Stimulated activated CD4-positive, alpha-beta T cell treated with anti-CD3 and anti-CD28 coated beads, Interleukin-1b, Interleukin-23, amount 100 ng/mL, for 48 hours (primary cell): ENCODE data around the gene UTF1.

ENCODE experiments used
- DNase-seq: peaks from one replicate; pipeline ENCODE4 v3.0.0-alpha.2; 2020

UTF1 gene, protein sequence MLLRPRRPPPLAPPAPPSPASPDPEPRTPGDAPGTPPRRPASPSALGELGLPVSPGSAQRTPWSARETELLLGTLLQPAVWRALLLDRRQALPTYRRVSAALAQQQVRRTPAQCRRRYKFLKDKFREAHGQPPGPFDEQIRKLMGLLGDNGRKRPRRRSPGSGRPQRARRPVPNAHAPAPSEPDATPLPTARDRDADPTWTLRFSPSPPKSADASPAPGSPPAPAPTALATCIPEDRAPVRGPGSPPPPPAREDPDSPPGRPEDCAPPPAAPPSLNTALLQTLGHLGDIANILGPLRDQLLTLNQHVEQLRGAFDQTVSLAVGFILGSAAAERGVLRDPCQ

DNA sequence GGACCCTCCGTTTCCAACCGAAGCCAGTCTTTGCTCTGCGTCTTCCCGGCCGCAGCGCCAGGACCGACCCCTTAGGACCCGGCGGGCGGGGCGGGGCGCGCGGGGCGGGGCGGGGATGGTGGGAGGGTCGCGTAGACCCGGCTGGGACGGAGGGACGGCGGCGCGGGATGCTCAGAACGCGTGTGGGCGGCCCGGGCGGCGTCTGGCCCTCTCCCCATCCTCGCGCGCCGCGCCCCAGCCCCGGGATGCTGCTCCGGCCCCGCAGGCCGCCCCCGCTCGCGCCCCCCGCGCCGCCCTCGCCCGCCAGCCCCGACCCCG, at the start of gene UTF1:
UTF1 (plus strand) TSS at position 174 of the 318 bp plus-strand sequence; CDS start at position 246, 72 bp downstream.
- no peak for DNase-seq

DNA sequence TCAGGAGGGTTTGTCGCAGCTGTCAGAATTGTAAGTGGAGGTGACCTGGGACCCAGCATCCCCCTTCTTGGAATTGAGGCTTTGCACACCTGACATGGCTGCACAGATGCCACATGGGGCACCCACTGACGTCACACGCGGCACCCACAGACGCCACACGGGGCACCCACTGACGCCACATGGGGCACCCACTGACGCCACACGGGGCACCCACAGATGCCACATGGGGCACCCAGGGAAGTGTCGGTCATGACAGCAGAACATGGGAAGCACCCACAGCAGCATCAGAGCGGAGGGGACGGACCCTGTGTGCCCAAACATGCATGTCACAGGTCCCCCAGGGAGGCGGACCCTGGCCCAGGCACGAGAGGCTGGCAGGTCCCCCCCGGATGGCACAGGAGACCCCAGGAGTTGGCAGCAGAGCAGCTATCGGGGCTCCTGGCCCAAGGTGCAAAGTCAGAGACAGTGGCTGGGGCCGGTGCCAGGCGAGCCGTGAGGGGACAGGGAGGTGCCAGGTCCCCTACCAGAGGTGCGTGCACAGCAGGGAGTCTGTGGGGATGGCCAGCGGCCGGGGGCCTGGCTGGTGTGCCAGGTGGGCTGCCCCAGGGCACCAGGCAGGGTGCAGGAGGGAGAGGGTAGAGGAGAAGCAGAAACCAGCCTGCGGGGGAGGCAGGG, 48.9 kb upstream of the UTF1 start:
- DNase-seq = no peak

DNA sequence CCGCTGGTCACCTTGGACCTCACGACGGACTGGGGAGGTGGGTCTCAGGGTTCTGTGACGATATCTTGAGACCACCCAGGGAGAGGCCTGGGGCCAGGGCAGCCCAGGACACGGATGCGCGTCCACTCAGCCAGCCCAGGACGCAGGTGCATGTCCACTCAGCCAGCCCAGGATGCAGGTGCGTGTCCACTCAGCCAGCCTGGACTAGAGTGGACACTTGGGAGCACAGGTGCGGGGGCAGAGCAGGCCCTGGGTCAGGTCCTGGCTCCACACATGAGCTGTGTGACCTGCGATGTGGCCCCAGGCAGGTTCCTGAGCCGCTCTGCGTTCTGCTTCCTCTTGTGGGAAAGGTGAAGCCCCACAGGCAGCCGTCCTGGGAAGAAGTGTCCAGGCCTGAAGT, 47.8 kb upstream of the UTF1 start:
- DNase-seq = no peak

DNA sequence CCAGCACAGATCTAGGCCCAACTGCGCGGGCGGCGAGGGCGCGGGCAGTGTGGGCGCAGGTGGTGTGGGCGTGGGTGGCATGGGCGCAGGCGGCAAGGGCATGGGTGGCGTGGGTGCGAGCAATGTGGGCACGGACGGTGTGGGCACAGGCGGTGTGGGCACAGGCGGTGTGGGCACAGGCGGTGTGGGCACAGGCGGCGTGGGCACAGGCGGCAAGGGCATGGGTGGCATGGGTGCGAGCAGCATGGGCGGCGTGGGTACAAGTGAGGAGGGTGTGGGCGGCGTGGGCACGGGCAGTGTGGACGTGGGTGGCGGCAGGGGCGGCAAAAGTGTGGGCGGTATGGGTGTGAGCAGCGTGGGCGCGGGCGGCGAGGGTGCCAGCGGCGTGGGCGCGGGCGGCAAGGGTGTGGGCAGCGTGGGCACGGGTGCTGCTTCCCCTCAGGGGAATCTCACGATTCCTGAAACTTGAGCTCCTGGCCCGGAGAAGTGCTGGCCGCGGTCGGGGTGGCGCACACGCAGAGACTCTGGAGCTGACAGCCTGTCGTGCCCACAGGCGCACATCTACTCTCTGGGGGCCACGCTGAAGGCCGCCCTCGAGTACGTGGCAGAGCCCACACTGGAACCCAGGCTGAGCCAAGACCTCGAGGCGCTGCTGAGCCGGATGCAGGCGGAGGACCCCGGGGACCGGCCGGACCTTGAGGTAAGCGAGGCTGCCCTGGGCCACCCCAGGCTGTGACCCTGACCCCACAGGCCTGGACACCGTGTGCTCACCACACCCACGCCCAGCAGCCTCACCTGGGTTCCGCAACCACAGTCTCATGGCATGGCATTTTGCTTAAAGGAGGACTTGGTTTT, 47.0 kb upstream of the UTF1 start:
- DNase-seq = no peak

DNA sequence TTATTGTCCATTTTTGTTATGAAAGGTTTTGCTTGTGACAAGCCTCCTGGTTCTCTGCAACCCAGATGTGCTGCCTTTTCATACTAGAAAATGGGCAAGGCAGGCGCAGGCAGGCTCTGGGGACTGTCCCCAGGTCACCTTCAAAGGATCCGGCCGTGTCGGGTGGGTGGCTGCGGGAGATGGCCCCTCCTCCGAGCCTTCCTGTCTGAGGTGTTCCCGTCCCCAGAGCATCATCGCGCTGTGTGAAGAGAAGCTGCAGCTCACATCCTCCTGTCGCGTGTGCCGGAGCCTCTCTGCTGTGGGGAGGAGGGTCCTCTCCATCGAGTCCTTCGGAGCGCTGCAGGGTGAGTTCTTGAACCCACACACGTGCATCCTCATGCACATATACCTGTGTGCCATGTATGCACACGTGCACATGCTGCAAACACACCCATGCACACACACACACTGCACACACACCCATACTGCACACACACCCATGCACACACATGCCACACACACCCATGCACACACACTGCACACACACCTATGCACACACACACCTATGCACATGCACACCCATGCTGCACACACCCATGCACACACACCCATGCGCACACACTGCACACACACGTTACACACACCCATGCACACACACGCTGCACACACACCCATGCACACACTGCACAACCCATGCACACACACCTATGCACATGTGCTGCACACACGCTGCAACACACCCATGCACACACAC, 46.2 kb upstream of the UTF1 start:
- no peak for DNase-seq

DNA sequence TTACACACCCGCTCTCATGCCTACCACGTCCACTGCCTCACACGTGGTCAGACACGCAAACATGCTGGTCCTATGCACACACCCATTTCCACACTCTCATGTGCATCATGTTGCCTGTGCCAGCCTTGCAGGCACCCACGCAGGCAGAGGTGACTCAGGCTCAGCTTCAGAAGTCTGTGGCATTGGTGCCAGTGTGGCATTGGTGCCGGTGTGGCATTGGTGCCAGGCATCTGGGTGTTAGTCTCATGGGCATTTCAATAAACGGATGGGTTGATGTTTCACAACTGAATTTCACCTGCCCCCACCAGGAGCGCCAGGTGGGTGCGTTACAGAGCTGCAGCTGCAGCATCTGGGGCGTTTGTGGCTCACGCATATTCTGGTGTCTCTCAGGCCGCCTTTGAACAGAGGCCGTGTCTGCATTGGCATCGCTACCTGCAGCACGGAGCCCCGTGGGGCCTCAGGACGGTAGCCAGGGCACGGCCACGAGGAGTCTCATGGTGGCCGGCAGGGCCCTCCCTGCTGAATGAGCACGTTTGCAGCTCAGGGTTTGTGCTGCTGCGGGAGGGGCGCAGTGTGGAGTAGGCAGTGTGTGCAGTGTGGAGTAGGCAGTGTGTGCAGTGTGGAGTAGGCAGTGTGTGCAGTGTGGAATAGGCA, 45.3 kb upstream of the UTF1 start:
- no peak for DNase-seq

DNA sequence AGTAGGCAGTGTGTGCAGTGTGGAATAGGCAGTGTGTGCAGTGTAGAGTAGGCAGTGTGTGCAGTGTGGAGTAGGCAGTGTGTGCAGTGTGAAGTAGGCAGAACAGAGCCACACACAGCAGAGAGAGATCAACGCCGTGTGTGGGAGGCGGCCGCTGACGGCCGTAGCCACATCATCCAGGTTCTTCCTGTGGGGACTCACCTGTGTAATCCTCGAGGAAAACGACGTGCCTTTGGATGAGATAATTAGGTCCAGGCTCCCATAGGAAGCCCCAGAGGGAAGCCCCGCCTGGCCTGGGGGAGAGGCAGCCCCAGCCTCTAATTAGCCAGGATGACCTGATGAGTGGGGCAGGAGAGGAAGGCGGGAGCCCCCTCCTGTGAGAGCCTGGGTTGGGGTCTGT, 44.6 kb upstream of the UTF1 start:
- no peak for DNase-seq

DNA sequence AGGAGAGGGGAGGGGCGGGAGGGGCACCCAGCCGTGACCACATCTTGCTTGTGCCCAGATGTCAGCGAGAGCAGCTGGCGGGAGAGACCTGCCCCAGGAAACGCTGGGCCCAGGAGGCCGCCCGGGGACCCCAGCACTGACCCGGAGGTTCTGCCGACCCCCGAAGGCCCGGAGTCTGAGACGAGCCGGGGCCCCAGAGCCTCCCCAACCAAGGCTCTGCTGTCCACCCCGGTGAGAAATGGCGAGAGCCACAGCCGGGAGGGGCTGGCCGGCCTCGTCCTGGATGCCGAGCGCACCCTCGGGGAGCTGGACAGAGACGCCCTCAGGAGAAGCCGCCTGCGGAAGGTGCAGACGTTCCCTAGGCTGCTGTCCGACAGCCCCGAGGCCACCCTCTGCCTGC, 44.1 kb upstream of the UTF1 start:
- DNase-seq = no peak

DNA sequence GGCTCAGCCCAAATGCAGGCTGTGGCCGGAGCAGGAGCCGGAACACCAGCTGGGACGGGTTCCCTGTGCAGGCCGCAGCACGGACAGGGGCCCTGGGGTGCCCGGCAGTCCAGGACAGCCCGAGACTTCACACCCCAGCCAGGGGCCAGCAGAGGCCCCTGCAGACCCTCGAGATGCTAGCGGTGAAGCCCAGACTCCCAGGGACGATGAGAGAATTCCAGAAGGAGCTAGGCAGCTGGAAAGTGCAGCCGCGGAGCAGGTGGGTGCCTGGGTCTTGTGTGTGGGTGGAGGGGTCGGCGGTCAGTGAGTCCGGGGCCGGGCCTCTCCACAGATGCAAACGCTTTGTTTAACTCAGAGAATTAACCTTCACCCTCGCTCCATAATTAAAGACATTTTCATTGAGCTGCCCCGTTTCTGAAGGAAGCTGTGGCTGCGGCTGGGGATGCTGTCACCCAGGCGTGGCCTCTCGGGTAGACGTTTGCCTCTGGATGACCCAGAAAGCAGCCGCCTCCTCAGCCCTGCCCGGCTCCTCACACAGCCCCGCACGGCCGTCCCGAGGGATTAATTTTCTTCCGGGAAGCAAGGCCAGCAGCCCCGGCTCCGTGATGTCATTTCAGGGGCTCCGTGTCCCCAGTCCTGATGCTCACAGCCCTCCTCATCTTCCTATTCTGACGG, 43.5 kb upstream of the UTF1 start:
- no peak for DNase-seq

DNA sequence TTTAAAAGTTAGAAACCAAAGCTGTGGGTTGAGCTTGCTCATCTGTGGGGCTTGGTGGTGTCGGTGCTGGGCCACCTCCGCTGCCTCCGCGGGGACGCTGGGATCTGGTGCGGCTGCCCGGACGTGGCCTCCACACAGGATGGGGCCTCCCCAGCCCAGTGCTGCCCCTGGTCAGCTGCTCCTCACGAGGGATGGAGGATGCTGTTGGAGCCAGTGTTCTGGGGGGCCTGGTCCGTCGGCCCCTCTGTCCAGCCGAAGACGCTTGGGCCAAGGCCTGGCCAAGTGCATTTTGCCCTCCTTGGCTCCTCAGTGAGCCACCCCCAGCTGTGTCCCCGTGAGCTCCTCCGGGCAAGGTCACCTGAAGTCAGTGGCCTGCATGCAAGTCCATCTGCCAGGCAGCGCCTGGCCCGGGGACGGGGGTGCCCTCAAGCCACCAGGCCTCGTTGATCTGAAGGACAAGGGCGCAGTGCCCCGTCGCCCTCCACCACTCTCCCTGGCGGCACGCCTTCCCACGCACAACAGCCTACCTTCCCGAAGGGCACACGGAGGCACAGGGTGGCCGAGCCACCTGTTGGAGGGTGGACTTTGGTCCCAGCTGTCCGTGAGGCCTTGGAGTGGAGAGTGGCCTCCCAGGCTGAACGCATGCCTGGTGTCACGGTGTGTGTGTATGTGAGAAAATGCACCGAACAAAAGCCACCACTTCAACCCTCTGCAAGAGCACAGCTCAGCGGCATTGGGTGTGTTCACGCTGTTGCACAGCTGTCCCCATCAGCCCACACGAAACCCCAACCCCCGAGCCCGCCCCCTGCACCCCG, 42.7 kb upstream of the UTF1 start:
- no peak for DNase-seq

DNA sequence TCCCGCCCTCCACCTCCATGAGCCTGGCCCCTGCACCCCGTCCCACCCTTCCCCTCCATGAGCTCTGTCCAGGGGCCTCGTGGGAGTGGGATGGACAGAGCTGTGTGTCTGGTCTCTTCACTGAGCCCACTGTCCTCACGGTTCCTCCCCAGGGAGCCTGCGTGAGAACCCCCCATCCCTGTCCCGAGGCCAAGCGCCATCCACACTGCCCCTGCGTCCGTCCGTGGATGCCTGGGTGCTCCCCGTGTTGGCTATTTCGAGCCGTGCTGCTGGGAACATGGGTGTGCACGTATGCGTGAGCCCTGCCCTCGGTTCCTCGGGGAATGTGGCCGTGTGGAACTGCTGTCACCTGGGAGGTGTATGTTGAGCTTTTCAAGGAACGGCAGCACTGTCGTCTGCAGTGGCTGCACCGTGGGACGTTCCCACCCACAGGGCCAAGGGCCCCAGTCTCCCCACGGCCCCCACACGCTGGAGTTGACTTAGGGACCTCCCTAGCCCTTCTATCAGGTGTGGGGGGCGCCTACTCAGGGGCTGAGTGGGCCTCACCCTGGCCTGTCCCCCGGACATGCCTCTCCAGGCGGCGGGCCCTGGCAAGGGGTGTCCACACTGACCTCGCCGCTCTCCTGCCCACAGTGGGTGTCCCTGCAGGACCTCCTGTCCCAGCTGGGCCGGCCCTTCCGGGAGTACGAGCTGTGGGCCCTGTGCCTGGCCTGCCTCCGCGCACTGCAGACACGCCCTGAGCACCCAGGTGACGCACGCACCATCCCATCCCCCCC, 41.9 kb upstream of the UTF1 start:
- no peak for DNase-seq

DNA sequence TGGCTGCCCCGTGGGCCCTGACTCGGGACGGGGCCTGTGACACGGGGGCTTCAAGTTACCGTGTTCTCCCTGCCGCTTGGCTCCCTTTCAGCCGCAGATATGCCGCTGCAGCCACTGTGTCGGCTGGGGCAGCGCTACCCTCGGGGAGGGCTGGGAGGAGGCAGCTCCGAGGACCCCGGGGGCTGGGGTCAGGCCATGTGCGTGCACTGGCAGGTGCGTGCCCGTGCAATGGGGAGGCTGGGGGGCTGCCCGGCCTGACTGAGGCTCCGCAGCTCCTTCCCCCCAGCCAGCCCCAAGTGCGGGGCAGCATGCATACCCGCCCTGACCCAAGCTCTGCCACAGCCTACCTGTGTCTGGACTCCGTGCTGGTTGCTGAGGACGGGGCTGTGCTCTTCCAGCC, 40.8 kb upstream of the UTF1 start:
- DNase-seq = no peak

DNA sequence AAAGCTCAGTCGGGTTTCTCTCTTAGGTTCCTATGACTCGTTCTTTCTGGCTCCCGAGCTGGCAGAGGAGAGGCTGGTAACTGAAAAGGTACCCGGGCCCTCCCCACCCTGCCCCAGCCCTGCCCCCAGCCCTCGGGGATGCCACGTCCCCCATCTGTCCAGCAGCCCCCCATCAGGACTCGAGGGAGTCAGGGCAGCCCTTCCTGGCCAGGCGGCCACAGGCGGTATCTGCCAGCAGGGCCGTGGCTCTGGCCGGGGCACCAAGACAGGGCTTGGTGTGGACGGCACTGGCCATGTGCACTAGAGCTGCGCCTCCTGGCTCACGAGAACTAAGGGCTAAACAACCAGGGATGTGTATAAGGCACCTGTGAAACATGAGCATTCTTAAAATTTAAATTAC, 40.3 kb upstream of the UTF1 start:
- no peak for DNase-seq

DNA sequence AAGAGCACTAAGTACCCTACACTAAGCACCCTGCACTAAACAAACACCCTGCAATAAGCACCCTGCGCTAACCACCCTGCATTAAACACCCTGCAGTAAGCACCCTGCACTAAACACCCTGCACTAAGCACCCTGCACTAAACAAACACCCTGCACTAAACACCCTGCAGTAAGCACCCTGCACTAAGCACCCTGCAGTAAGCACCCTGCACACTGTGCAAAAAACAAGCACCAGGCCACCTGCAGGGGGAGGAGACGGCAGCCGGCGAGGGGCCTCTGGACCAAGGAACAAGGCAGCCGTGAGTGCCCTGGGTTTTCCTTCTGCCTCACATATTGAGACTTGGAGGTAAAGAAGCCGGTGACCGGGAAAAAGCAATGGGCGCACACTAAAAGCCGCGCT, 39.8 kb upstream of the UTF1 start:
- no peak for DNase-seq

DNA sequence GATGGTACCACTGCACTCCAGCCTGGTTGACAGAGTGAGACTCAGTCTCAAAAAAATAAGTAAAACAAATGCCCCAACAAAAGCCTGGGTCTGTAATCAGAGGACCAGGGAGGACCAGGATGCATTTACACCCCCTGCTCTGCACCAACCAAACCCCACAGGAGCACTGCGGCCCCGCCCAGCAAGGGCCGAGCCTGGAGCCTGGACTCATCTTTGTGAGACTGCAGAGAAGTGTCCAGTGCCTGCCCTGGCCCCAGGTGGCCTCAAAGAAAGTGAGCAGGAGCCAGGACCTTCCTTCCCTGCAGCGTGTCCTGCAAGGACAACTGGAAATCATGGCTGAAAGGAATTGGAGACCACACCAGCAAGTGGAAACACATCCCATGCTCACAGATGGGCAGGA, 38.4 kb upstream of the UTF1 start:
- no peak for DNase-seq

DNA sequence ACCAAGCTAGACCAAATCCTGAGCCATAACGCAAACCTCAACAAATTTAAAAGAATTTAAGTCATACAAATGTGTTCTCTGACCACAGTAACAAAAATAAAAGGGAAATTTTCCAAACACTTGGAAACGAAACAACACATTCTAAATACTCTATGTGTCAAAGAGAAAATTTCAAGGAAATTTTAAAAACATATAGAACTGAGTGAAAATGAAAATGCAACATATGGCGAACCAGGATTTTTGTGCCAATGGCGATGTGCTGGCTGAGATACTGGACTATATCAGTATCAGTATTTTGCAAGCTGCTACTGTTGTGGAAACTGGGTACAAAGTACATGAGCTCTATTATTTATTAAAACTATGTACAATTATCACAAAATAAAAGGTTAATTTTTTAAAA, 35.9 kb upstream of the UTF1 start:
- no peak for DNase-seq

DNA sequence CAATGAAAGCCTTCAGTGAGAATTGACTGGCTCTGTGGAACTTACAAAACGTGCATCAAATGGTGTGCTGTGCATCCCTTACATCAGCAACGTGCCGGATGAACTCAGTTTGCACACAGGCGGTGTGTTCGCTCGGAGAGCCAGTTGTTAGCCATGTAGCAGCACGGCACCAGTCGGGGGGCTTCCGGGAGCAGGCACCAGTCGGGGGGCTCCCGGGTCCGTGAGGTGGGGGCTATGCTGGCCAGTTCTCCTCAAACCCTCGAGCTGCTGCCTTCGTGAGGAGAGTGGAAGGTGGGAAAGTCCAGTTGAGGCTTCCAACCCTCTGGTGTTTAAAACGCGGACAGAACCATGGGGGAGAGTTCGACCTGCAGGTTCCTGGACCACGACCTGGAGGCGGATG, 34.9 kb upstream of the UTF1 start:
- DNase-seq = no peak

DNA sequence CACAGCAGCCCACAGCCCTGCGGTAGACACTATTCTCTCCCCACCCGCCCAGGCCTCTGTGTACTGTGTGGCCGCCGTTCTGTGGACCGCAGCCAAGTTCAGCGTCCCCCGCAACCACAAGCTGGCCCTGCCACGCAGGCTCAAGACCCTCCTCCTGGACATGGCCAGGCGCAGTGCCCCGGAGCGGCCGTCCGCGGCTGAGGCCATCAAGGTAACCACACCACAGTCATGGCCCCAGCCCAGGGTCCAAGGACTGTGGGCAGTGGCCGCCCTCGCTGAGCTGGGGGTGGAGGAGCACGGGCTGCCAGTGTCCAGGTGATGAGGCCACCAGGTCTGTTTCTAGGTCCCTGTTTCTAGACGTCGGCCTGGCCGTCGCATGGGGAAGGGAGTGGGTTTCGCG, 34.4 kb upstream of the UTF1 start:
- no peak for DNase-seq

DNA sequence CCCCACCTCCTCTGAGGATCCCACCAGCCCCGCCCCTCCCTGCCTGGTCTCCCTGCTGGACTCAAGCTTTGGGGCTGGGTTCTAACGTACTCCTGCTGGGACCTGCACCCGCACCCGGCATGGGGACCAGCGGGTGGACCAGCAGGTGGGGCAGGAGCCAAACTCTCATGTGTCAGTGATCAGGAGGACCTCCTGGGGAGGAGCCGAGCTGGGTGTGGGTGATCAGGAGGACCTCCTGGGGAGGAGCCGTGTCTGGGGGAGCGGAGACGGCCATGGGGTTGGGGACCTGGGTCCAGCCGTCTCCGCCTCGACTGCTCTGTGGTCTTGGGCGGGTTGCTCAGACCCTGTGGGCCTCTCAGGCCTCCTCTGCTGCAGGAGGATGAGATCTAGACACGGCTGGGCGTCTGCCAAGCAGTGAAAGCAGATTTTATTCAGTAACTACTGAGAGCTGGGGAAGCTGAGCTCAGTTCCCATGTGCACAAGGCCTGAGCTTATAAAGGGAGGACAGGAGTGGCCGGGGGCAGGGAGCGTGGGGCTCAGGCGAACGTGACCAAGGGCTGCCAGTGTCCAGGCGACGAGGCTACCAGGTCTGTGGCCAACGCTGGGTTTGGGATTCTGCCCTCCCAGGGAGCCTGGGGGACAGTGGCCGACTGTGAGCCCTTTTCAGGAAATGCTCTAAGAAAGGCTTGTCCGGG, 33.6 kb upstream of the UTF1 start:
- DNase-seq = no peak
